RPMI8226 (cell line): ENCODE results near the gene BCL11A.

Source experiments
- DNase-seq: peaks from one replicate; pipeline ENCODE4 v3.0.0-alpha.2; 2015

BCL11A gene

GRCh38 chr2:60480089-60480773 is 73.2 kb downstream of the BCL11A start:
- DNase-seq = no peak

DNA sequence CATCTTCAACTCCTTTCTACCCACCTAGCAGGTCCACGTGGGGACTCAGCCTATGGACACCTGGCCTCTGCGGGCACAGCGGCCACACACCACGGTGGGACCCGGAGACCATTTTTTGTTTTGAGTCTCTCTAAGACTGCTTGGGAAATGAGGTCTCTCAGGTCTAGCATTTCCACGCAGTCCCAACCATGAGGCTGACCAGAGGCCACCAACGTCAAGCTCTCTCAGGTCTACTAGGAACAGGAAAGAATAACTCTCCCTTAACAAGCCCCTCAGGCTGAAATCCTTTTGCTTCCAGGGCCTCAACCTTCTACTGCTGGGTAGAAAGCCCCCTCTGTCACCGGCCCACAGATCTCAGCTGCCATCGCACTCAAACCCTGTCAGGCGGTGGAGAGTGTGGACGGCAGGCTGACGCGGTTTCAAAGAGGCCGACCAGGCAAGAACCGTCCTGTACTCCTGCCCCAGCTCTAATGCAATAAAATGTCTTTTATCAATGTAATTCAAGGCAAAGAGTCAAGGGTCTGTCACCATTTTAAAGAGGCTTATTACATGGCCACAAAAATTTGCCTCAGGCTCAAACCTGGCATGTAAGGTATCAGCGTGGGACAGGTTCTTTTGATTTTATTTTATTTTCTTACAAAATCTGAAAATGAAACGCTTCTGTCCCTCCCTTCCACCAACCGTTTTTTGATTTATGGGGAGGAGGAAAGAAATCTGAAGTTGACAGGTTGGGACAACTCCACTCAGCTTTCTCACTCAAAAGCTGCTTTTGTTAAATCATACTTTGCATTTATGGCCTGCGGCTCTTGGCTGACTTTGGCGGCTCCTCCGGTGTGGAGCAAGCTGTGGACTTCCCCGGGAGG is 74.0 kb downstream of the BCL11A start:
- no peak for DNase-seq

DNA sequence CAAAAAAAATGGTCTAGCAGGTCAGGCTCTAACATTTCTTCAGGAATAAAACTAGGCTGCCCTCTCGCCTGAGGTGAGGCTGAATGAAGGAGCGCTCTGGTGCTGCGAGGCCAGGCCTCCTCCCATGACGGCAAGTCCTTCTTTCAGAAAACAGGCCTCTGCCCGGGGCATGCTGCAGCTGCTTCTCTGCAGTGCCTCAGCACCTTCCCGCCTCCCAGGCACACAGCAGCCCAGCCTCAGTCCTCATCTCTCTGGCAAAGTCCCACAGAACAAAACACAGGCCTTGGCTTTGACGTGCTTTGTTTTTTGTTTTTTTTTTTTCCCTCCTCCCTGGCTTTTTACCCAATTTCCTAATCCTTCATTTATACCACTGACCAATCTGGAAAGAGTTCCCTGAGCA is 74.8 kb downstream of the BCL11A start:
- no peak for DNase-seq

- DNase-seq = no peak
Measured at GRCh38 chr2:60476206-60476954, 77.1 kb downstream of the BCL11A start.

DNA sequence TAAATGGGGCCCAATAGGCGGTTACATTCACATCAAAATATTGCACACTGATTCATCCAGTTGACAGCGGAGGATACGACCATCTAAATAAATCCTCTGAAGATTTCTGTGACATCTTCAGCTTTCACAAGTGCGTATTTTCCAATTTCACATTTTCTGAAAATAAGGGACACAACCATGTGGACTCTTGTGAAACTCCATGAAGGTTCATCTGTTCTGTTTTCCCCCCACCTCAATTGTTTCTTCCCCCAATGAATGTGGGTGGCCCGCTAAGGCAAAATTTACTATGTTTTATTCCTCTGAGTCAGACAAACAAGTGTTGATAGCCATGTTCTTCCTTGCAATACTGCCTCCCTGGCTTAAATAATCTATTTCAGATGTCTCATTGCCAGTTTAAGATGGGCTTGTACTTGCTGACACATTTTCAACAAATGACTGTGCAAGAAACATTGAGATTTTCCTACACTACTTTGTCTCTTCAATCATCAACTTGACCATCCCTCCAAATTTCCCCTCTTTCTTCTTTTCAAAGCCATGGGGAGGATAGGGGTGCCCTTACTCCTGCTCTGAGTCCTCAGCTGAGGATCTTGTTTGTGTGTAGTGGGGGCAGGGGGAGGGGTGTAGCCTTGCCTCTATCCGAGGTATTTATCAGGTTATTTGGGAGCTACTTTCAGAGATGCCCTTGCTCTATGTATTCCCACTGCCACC is 78.2 kb downstream of the BCL11A start:
- no peak for DNase-seq

GRCh38 chr2:60474301-60474700 is 79.2 kb downstream of the BCL11A start:
- no peak for DNase-seq

DNA sequence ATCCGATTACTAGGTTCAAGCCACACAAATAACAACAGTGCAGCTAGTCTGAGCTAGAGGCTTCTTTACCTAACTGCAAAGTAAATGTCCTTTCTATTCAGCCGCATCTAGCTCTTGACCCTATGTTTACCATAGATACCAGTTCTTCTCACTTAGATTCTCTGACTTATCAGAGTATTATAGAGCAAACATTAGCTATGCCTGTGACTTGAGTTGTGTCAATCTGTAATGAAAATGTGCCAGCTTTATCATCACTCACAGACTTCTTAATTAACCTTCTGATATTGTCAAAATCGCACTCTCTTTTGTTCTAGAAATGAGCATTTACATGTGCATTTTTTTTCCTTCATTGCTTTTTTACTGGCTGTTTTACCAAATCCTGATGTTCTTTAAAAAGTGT is 79.9 kb downstream of the BCL11A start:
- no peak for DNase-seq

- DNase-seq = no peak
Measured at GRCh38 chr2:60472663-60473289, 80.7 kb downstream of the BCL11A start.

DNA sequence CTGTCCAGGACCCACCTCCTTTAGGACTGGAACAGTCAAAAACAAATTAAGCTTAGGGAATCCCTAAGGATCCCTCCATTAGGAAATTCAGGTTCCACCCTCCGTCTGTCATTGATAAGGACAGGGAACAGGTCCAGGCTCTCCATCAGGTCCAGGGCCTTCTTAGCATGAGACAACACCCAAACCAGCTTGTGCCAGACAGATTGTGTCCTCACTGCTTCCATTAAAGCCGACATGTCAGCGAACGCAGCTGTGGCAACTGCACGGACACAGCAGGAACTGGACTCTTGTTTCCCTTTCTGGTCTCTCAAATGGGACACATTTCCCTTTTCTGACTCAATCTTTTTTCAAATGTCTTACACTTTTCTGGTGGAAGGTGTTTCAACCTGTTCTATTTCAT is 81.4 kb downstream of the BCL11A start:
- DNase-seq = no peak

- DNase-seq = no peak
Measured at GRCh38 chr2:60470340-60470739, 83.1 kb downstream of the BCL11A start.

DNA sequence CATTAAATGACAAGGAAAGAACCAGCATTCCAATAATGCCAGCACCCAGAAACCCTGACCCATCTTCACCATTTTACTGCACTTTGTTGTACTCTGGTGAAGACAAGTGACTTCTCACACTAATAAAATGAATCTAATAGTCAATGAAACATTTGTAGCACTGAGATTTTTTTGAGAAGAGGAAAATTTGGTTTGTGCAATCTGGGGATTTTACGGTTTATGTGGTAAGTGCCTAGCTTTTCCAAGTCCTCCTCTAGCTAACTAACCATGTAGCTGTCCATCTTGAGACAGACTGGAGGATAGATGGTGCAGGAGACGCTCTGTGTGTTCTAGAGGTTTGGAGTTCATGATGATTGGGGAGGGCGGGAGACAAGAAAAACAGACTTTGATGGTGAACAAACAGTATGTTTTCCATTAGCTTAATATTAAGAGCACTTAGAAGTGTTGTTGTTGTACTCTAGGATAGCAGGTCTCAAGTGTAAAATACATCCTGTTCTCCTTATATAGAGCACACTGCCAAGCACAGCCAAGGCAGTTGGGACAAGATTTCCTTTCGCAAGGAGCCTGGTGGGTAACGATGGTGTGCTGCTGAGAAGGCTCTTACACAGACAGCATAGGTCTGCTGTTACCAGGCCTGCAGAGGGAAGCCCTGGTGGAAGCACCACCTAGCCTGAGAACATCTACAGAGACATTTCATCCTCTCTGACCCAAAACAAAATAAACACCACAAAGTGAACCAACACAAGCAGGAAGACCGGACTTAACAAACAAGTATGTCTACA is 83.7 kb downstream of the BCL11A start:
- no peak for DNase-seq

DNA sequence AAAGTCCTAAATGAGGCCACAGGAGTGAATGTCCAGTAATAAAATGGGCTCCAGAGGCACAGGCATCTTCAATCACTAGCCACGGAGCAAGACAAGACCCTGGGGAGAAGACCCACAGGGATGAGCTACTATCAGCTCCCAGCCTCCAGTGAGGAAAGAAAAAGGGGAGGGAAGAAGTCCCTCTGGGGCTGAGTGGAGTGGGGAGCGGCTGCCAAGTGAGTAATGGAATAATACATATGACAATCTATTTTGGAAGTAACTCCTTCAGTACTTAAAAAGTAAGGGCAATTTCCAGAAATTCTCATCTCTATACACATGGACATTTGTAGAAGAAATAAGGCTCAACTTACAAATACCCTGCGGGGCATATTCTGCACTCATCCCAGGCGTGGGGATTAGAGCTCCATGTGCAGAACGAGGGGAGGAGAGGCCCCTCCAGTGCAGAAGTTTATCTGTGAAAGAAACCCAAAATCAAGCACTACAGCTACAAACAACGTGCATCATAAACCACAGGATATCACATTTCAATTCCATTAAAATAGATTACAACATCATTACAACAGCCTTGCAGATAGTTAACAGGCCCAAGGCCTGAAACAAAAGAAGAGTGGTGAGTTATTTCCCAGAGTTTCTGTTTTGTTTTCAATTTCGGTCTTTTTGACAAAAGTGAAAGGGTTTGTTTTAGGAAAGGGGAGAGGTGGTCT is 84.9 kb downstream of the BCL11A start:
- DNase-seq = no peak

DNA sequence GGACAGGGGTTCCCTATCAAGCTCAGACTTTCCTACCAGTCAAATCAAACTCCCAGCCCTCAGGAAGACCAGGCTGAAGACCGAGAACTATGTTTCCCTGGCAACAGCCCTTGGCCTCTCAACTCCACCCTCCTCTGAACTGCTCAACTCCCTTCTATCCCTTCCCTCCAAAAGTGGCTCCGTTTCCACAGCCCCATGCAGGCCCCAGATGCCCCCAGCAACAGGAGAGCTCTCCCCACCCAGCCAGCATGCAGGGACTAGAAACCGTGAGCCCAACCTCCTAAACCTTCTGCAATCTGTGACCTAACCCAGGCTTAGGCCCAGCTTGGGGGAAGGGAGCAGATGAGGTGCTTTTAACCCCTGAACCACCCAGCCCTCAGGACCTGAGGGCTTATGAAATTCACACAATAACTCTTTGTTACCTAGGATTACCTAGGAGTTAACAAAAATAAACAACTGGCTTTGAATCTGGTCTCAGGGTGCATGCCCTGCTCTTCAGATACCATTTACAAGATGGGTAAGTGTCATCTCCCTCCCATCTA is 87.2 kb downstream of the BCL11A start:
- DNase-seq = no peak

GRCh38 chr2:60465736-60466135 is 87.7 kb downstream of the BCL11A start:
- no peak for DNase-seq

DNA sequence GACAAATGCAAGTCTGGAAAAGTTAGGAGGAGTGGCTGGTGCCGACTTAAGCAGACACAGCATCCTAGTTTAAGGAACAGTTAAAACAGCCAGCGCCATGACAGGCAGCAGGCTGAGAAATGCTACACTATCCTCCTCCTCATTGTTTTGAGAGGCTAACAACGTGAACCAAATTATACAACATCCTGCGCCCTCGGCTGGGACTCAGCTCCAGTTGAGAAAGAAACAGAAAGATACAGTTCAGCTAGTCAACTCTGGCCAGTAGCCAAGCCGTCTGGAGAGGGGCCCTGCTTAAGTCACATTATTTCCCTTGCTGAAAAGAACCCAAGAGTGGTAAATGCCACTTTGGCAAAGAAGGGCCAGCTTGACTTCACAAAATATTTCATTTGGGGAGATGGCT is 90.2 kb downstream of the BCL11A start:
- no peak for DNase-seq

GRCh38 chr2:60461421-60462108 is 91.9 kb downstream of the BCL11A start:
- no peak for DNase-seq

GRCh38 chr2:60460577-60461420 is 92.7 kb downstream of the BCL11A start:
- DNase-seq = no peak

DNA sequence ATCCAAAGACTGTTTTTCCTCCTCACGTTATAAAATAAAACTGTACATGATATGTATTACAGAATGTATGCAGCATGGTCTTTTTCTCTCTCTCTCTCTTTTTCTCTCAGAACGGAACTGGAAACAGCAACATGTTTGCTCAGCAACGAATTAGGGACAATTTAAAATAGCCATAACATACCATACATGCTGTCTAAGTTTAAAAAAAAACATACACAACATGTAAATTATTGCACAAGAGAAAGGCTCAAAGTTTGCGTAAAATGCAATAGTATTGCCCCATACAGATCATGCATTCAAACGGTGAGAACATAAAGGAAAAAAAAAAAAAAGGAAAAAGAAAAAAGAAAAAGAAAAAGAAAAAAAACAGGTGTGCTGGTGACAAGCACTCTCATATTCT is 93.6 kb downstream of the BCL11A start:
- no peak for DNase-seq

DNA sequence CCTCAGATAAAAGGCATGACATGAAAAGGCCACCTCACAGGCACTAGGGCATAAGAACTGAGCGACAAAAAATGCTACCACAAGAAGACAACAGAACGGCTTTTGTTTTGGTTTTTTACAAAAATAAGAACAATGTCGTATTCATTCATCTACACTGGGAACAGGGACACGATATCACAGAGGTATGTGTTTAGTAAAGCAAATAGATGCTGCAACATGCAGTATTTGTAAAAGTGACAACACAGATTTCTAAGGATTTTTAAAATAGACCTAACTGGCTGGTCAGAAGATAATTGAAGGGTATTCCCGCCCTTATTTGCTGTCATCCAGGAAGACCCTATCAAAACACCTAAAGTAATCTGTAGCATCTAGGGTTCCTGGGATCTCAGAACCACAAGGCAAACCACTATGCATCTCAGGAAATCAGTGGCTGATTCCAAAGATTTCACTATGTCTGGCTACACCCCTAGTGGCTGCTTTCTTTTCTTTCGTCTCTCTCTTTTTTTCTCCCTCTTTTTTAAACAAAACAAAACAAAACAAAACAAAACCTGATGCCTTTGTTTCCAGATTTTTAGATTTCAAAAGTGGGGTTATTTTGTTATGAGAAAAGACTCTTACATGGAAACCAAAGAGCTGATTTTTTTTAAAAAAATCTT is 97.2 kb downstream of the BCL11A start:
- DNase-seq = no peak
